ENCODE results near the gene DOC2B. TPM values are rescaled to one million over a fixed set of nuclear protein-coding genes. Genes with fewer than 3 reads are reported as not detected.

The DOC2B gene
- total RNA-seq, 4 donors from 2014 or later: 2.0 to 8.7 (median 5.2) TPM

GRCh38 chr17:162689-163088 is 18.8 kb downstream of the DOC2B start:
- TF ChIP-seq POLR2A (IDR thresholded peaks at IDR 0.05) (no peak), CTCF (IDR thresholded peaks at IDR 0.05) (no peak)
- no peak for DNase-seq (ENCODE audit: low spot score in 2 of 2)
- WGBS, 2 donors: 55 to 64% methylated on average over 11 of the region's 11 CpGs
- H3K4me3 ChIP-seq (ENCODE audit: low read depth, poor library complexity, severe bottlenecking): no peak overlapping the region
- intact Hi-C loops (cut with DNase I; ENCODE audit: low total_unique reads): no loop called here

- no peak overlapping the region for H3K4me3 ChIP-seq (ENCODE audit: low read depth, poor library complexity, severe bottlenecking)
- no peak for DNase-seq (ENCODE audit: low spot score in 2 of 2)
- 82 to 90% methylated on average over 7 to 10 of the region's 10 CpGs for WGBS, 2 donors
- TF ChIP-seq POLR2A (IDR thresholded peaks at IDR 0.05) (no peak), CTCF (IDR thresholded peaks at IDR 0.05) (no peak)
- intact Hi-C loops (cut with DNase I; ENCODE audit: low total_unique reads): no loop called here
Measured at GRCh38 chr17:161481-161880, 20.0 kb downstream of the DOC2B start.

GRCh38 chr17:160336-160735 is 21.1 kb downstream of the DOC2B start:
- intact Hi-C loops (cut with DNase I; ENCODE audit: low total_unique reads): no loop called here
- 85 to 89% methylated on average over 12 to 13 of the region's 13 CpGs for WGBS, 2 donors
- no peak overlapping the region for H3K4me3 ChIP-seq (ENCODE audit: low read depth, poor library complexity, severe bottlenecking)
- no peak for DNase-seq (ENCODE audit: low spot score in 2 of 2)
- no peak for TF ChIP-seq POLR2A (IDR thresholded peaks at IDR 0.05)
- TF ChIP-seq CTCF (IDR thresholded peaks at IDR 0.05): no peak

- no peak for DNase-seq (ENCODE audit: low spot score in 2 of 2)
- 92 to 95% methylated on average over 15 of the region's 15 CpGs for WGBS, 2 donors
- no peak for TF ChIP-seq POLR2A (IDR thresholded peaks at IDR 0.05)
- TF ChIP-seq CTCF (IDR thresholded peaks at IDR 0.05): no peak
- intact Hi-C loops (cut with DNase I; ENCODE audit: low total_unique reads): no loop called here
- no peak overlapping the region for H3K4me3 ChIP-seq (ENCODE audit: low read depth, poor library complexity, severe bottlenecking)
Measured at GRCh38 chr17:159609-160008, 21.8 kb downstream of the DOC2B start.

GRCh38 chr17:158379-158778 is 23.1 kb downstream of the DOC2B start:
- no peak for TF ChIP-seq CTCF (IDR thresholded peaks at IDR 0.05)
- no peak for DNase-seq (ENCODE audit: low spot score in 2 of 2)
- WGBS, 2 donors: 93 to 95% methylated on average over 7 of the region's 7 CpGs
- intact Hi-C loops (cut with DNase I; ENCODE audit: low total_unique reads): no loop called here
- no peak overlapping the region for H3K4me3 ChIP-seq (ENCODE audit: low read depth, poor library complexity, severe bottlenecking)

GRCh38 chr17:157901-158300 is 23.5 kb downstream of the DOC2B start:
- TF ChIP-seq POLR2A (IDR thresholded peaks at IDR 0.05): no peak
- no peak for TF ChIP-seq CTCF (IDR thresholded peaks at IDR 0.05)
- 86 to 93% methylated on average over 4 of the region's 4 CpGs for WGBS, 2 donors
- no peak for DNase-seq (ENCODE audit: low spot score in 2 of 2)
- H3K4me3 ChIP-seq (ENCODE audit: low read depth, poor library complexity, severe bottlenecking): no peak overlapping the region
- intact Hi-C loops (cut with DNase I; ENCODE audit: low total_unique reads): no loop called here

Data from lower leg skin (tissue), 4 donors.